C4-2B (cell line): ENCODE results near the gene RGS7BP.

Experiments used
- CTCF ChIP-seq: fragments of 450-650 bp; conservative IDR thresholded peaks from 2 replicates; pipeline ENCODE4 v1.5.1; 2017; ENCODE audit warnings: mild to moderate bottlenecking
- ZFX ChIP-seq: fragments of 450-650 bp; IDR thresholded peaks from 2 replicates; pipeline ENCODE4 v1.6.1; 2017

GRCh38 chr5:64654561-64654938 is 148.7 kb downstream of the RGS7BP start:
- TF ChIP-seq CTCF (no peak), ZFX (no peak)
